Measurements from ENCODE around the gene TSEN2. TPM values are rescaled to one million over a fixed set of nuclear protein-coding genes. Genes with fewer than 3 reads are reported as not detected.

Gene TSEN2
- total and polyA plus RNA-seq, 9 of the 15 experiments (the other 6 are each of a cell fraction or from before 2014, with no cell fraction given) = 38.5 to 76.3 (median 46.6) TPM

DNA sequence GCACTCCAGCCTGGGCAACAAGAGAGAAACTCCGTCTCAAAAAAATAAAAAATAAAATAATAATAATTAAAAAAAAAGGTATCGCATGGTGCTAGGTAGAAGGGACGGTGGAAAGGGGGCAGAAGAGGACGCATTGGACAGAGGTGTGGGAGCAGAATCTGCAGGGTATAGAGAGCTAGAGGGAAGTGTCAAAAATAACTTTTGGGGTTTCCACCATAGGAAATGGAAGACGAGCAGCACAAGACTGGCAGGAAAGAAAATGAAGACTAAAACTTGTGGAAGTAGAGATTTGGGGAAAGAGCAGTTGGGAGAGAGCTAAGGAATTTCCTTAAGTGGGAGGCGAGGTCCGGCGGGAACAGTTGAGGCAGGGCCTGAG lies 72.0 kb downstream of the TSEN2 start:
- no peak for DNase-seq (ENCODE audit: extremely low read depth in 1 of 4, low spot score in 3 of 4)
- in situ Hi-C loops (cut with MboI) = no loop called here
- H3K4me1 ChIP-seq (replicated peaks in 1 of 2; ENCODE audit: control insufficient read depth in 2 of 2, insufficient read depth in 2 of 2, low read length in 2 of 2) = peaks cover 17 to 22% of the 10 kb centered on the region in 2 experiments
- peak overlapping the region; percentile 94 for H2AFZ ChIP-seq (ENCODE audit: low read depth, low read length)
- H3K9me3 ChIP-seq (replicated peaks; ENCODE audit: control insufficient read depth, insufficient read depth, low read depth, low read length) = no peaks in the 10 kb centered on the region
- POLR2A ChIA-PET = interaction anchor here (0.6 to 5.5 kb wide), 2 partner anchors 10 to 122 kb away, joined by 3 to 25 read pairs; partner anchors contain the start of gene MKRN2OS
- WGBS (ENCODE audit: insufficient coverage, low coverage, missing lambda C conversion rate) = 1% methylated on average over 8 of the region's 8 CpGs
- H3K4me3 ChIP-seq = peak overlapping the region; percentile 82
- BruUV-seq (replicated peaks) = TSS peak; percentile 83
- peaks cover 44% of the 10 kb centered on the region for H3K79me2 ChIP-seq (ENCODE audit: control insufficient read depth, insufficient read depth, low read length)
- peak overlapping the region; percentile 91 for H3K27ac ChIP-seq (ENCODE audit: extremely low read depth, low read depth, low read length)
- ATAC-seq = peak; percentile 4
- H3K4me2 ChIP-seq (ENCODE audit: insufficient read depth, low read length) = peak overlapping the region; percentile 94
- FAIRE-seq = no peak
- H4K20me1 ChIP-seq (replicated peaks; ENCODE audit: control insufficient read depth, insufficient read depth, low read length) = peaks cover 38% of the 10 kb centered on the region
- intact Hi-C loops (cut with micrococcal nuclease) = loop anchor here (5.0 kb wide), 2 partner anchors 106 to 286 kb away; partner anchors contain the start of genes RAF1 and RPL32
- peaks cover 7% of the 10 kb centered on the region for H3K9me1 ChIP-seq (ENCODE audit: control insufficient read depth, insufficient read depth, low read length)
- H3K9ac ChIP-seq (ENCODE audit: insufficient read depth in 1 of 2, low read depth in 2 of 2, low read length in 2 of 2) = peak overlapping the region; percentile 82 to 99
- no peaks in the 10 kb centered on the region for H3K36me3 ChIP-seq (ENCODE audit: control insufficient read depth, insufficient read depth, low read length)
- CTCF ChIA-PET (ENCODE audit: low intra/inter-chr PET ratio) = no interaction called here
- no peaks in the 10 kb centered on the region for H3K27me3 ChIP-seq (ENCODE audit: control insufficient read depth in 2 of 2, insufficient read depth in 2 of 2, low read length in 2 of 2)
- TF ChIP-seq RBM39 (optimal IDR thresholded peaks at IDR 0.05; ENCODE audit: low read depth, low read length) = no peak
- peak; percentile 85 for TF ChIP-seq ELF4 (CRISPR knock-in tag; IDR thresholded peaks at IDR 0.05)
- no peak for TF ChIP-seq MTA3 (IDR thresholded peaks at IDR 0.05; ENCODE audit: borderline replicate concordance)
- TF ChIP-seq, protein P1, sequence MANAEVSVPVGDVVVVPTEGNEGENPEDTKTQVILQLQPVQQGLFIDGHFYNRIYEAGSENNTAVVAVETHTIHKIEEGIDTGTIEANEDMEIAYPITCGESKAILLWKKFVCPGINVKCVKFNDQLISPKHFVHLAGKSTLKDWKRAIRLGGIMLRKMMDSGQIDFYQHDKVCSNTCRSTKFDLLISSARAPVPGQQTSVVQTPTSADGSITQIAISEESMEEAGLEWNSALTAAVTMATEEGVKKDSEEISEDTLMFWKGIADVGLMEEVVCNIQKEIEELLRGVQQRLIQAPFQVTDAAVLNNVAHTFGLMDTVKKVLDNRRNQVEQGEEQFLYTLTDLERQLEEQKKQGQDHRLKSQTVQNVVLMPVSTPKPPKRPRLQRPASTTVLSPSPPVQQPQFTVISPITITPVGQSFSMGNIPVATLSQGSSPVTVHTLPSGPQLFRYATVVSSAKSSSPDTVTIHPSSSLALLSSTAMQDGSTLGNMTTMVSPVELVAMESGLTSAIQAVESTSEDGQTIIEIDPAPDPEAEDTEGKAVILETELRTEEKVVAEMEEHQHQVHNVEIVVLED (CRISPR knock-in tag; IDR thresholded peaks at IDR 0.05) = no peak
- TF ChIP-seq SIN3B (IDR thresholded peaks at IDR 0.05; ENCODE audit: low read depth) = no peak
- TF ChIP-seq BRD9 (IDR thresholded peaks at IDR 0.05; ENCODE audit: low read depth, partially characterized antibody) = peak; percentile 60
- no peak for TF ChIP-seq KLF6 (CRISPR knock-in tag; IDR thresholded peaks at IDR 0.05; ENCODE audit: borderline replicate concordance)
- TF ChIP-seq BRF1 (IDR thresholded peaks at IDR 0.05; ENCODE audit: borderline replicate concordance, extremely low read depth, insufficient read length) = no peak
- no peak for TF ChIP-seq GATA2 (CRISPR knock-in tag; IDR thresholded peaks at IDR 0.05)
- TF ChIP-seq YY1 (IDR thresholded peaks at IDR 0.05; ENCODE audit: borderline replicate concordance in 1 of 3, control insufficient read depth in 1 of 3, extremely low read depth in 1 of 3, insufficient read depth in 3 of 3, insufficient read length in 1 of 3, insufficient replicate concordance in 2 of 3, low read depth in 1 of 3, low read length in 2 of 3) = peak in 2 of 3 experiments; percentile 11 to 29
- 0 out of 2 replicates have a peak, but pooled peaks have one; percentile 26 for TF ChIP-seq SMARCA4 (IDR thresholded peaks at IDR 0.05)
- peak; percentile 42; the same call in 1 of the 2 replicates for TF ChIP-seq NFRKB (IDR thresholded peaks at IDR 0.05; ENCODE audit: low read depth)
- TF ChIP-seq, protein P2, sequence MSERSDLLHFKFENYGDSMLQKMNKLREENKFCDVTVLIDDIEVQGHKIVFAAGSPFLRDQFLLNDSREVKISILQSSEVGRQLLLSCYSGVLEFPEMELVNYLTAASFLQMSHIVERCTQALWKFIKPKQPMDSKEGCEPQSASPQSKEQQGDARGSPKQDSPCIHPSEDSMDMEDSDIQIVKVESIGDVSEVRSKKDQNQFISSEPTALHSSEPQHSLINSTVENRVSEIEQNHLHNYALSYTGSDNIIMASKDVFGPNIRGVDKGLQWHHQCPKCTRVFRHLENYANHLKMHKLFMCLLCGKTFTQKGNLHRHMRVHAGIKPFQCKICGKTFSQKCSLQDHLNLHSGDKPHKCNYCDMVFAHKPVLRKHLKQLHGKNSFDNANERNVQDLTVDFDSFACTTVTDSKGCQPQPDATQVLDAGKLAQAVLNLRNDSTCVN (CRISPR knock-in tag; IDR thresholded peaks at IDR 0.05) = peak; percentile 84
- no peak for TF ChIP-seq IRF2 (CRISPR knock-in tag; IDR thresholded peaks at IDR 0.05)
- no peak for TF ChIP-seq NR3C1 (CRISPR knock-in tag; IDR thresholded peaks at IDR 0.05)
- TF ChIP-seq SMARCA5 (IDR thresholded peaks at IDR 0.05) = no peak
- TF ChIP-seq FOXK2 (conservative IDR thresholded peaks at IDR 0.05 in 1 of 2, IDR thresholded peaks at IDR 0.05 in 1 of 2; ENCODE audit: low read depth in 2 of 2) = 0 out of 4 replicates have a peak, but pooled peaks of 1 of the 2 experiments have one; percentile 22
- no peak for TF ChIP-seq HNRNPUL1 (IDR thresholded peaks at IDR 0.05; ENCODE audit: low read length)
- no peak for TF ChIP-seq BMI1 (IDR thresholded peaks at IDR 0.05; ENCODE audit: low read length)
- no peak for TF ChIP-seq STAT5B (CRISPR knock-in tag; IDR thresholded peaks at IDR 0.05)
- no peak for TF ChIP-seq HLTF (IDR thresholded peaks at IDR 0.05)
- TF ChIP-seq DMBX1 (CRISPR knock-in tag; IDR thresholded peaks at IDR 0.05; ENCODE audit: borderline replicate concordance) = no peak
- TF ChIP-seq HDAC1 (IDR thresholded peaks at IDR 0.05) = peak in 1 of 2 experiments; percentile 70; a peak in 1 of 4 replicates

Data from K562 (cell line).